H1 (cell line): Measurements from ENCODE around the gene FRMD4A. TPM values are rescaled to one million over a fixed set of nuclear protein-coding genes. Genes with fewer than 3 reads are reported as not detected.

Source experiments
- CTCF ChIA-PET: fragments of 300-600 bp; sonication (Branson Sonifier 250); formaldehyde crosslinking; loops from one replicate; lab custom pipeline; 2021; ENCODE audit not compliant: partially characterized antibody; lab: Charles Lee
- POLR2A ChIA-PET: fragments of 300-600 bp; sonication (Branson Sonifier 250); formaldehyde crosslinking; loops from one replicate; lab custom pipeline; 2021; ENCODE audit warnings: inconsistent platforms; ENCODE audit not compliant: partially characterized antibody; lab: Charles Lee
- DNase-seq, 2 experiments: peaks; one replicate each; pipeline versions ENCODE4 v3.0.0 to v3.0.0-alpha.2; 2010 to 2022; ENCODE audit warnings: low spot score in 2 of 2, low read depth in 1 of 2, mixed read lengths in 1 of 2
- FAIRE-seq: peaks from 2 replicates; lab custom pipeline; 2011; peaks lifted over from hg19 to GRCh38; lab: Jason Lieb, UNC
- H2AFZ ChIP-seq: 2 replicates; pipeline ENCODE4 v1.8.1; 2012; ENCODE audit warnings: low read length, inconsistent platforms
- H2AK5ac ChIP-seq: 2 replicates; pipeline ENCODE4 v1.6.1; 2013; ENCODE audit warnings: low read depth, low read length
- H2BK120ac ChIP-seq: replicated peaks from 2 replicates; pipeline ENCODE3; 2013; ENCODE audit warnings: low read depth, low read length, inconsistent platforms
- H2BK12ac ChIP-seq: 2 replicates; pipeline ENCODE4 v1.6.1; 2013; ENCODE audit warnings: low read depth, low read length
- H2BK15ac ChIP-seq: 2 replicates; pipeline ENCODE4 v1.6.1; 2013; ENCODE audit warnings: low read length
- H2BK20ac ChIP-seq: 2 replicates; pipeline ENCODE4 v1.6.1; 2013; ENCODE audit warnings: low read length
- H2BK5ac ChIP-seq: 2 replicates; pipeline ENCODE4 v1.6.1; 2013; ENCODE audit warnings: low read depth, low read length
- H3K14ac ChIP-seq: 2 replicates; pipeline ENCODE4 v1.6.1; 2013; ENCODE audit warnings: inconsistent platforms; ENCODE audit not compliant: insufficient read length
- H3K18ac ChIP-seq: 2 replicates; pipeline ENCODE4 v1.6.1; 2013; ENCODE audit warnings: low read length; ENCODE audit errors: extremely low read depth
- H3K23ac ChIP-seq: 2 replicates; pipeline ENCODE4 v1.6.1; 2013; ENCODE audit warnings: inconsistent platforms; ENCODE audit not compliant: insufficient read length
- H3K23me2 ChIP-seq: 2 replicates; pipeline ENCODE4 v1.6.1; 2013; ENCODE audit warnings: low read depth, low read length
- H3K27ac ChIP-seq: 2 replicates; pipeline ENCODE4 v1.6.1; 2011; ENCODE audit warnings: low read depth, low read length, inconsistent platforms
- H3K27me3 ChIP-seq, 4 experiments: replicated peaks in 1 of 4; 1 replicate in 1 of 4; 2 replicates in 3 of 4; pipeline versions ENCODE4 v1.6.1 to v1.8.1; 2011 to 2013; ENCODE audit warnings: low read length in 3 of 4, mild to moderate bottlenecking in 3 of 4, inconsistent platforms in 2 of 4, mixed read lengths in 2 of 4, moderate library complexity in 1 of 4; ENCODE audit not compliant: control insufficient read depth in 3 of 4, insufficient read depth in 3 of 4; ENCODE audit errors: extremely low read depth in 1 of 4
- H3K36me3 ChIP-seq, 4 experiments: 2 replicates each; pipeline versions ENCODE4 v1.6.1 to v1.8.1; 2011 to 2013; ENCODE audit warnings: mild to moderate bottlenecking in 4 of 4, low read length in 3 of 4, moderate library complexity in 2 of 4, control low read depth in 1 of 4, inconsistent platforms in 1 of 4; ENCODE audit not compliant: insufficient read depth in 4 of 4, control insufficient read depth in 2 of 4
- H3K4ac ChIP-seq: replicated peaks from 2 replicates; pipeline ENCODE3; 2013; ENCODE audit warnings: low read length, low read depth, mixed read lengths, inconsistent platforms; ENCODE audit not compliant: insufficient read length
- H3K4me1 ChIP-seq, 4 experiments: replicated peaks in 1 of 4; 1 replicate in 1 of 4; 2 replicates in 3 of 4; pipeline versions ENCODE4 v1.6.1 to v1.8.1; 2011 to 2013; ENCODE audit warnings: low read length in 3 of 4, inconsistent platforms in 2 of 4, mixed read lengths in 1 of 4; ENCODE audit not compliant: insufficient read depth in 4 of 4, control insufficient read depth in 3 of 4
- H3K4me2 ChIP-seq, 2 experiments: 2 replicates each; pipeline versions ENCODE4 v1.6.1 to v1.8.1; 2011 to 2013; ENCODE audit warnings: low read depth in 2 of 2, low read length in 2 of 2, control low read depth in 1 of 2, inconsistent platforms in 1 of 2, mild to moderate bottlenecking in 1 of 2; ENCODE audit not compliant: insufficient read depth in 1 of 2
- H3K4me3 ChIP-seq, 4 experiments: fragments of 200-600, 300-600 bp in 1 of 4; sonication (generic), shearing (Covaris generic), sonication (Bioruptor Twin) in 1 of 4; 2 replicates each; pipeline versions ENCODE4 v1.5.1 to v1.8.1; 2011 to 2016; ENCODE audit warnings: low read length in 4 of 4, low read depth in 3 of 4, control low read depth in 2 of 4, inconsistent platforms in 2 of 4, mild to moderate bottlenecking in 2 of 4, mixed read lengths in 1 of 4, moderate library complexity in 1 of 4; ENCODE audit not compliant: insufficient read depth in 2 of 4; ENCODE audit errors: extremely low read depth in 1 of 4
- H3K56ac ChIP-seq: replicated peaks from 2 replicates; pipeline ENCODE3; 2013; ENCODE audit warnings: low read depth, mild to moderate bottlenecking, mixed read lengths, low read length, inconsistent platforms; ENCODE audit not compliant: insufficient read length
- H3K79me1 ChIP-seq: 2 replicates; pipeline ENCODE4 v1.6.1; 2013; ENCODE audit warnings: low read depth, low read length, control low read depth
- H3K79me2 ChIP-seq, 2 experiments: 2 replicates each; pipeline versions ENCODE4 v1.6.1 to v1.8.1; 2012 to 2013; ENCODE audit warnings: low read length in 2 of 2, mild to moderate bottlenecking in 2 of 2, inconsistent platforms in 1 of 2; ENCODE audit not compliant: insufficient read depth in 2 of 2, control insufficient read depth in 1 of 2
- H3K9ac ChIP-seq, 4 experiments: replicated peaks in 1 of 4; 1 replicate in 1 of 4; 2 replicates in 3 of 4; pipeline versions ENCODE4 v1.6.1 to v1.8.1; 2011 to 2013; ENCODE audit warnings: low read depth in 3 of 4, low read length in 3 of 4, control low read depth in 2 of 4, mild to moderate bottlenecking in 2 of 4, moderate library complexity in 2 of 4, inconsistent platforms in 1 of 4; ENCODE audit errors: extremely low read depth in 1 of 4
- H3K9me3 ChIP-seq, 2 experiments: 2 replicates each; pipeline versions ENCODE4 v1.6.1 to v1.8.1; 2012 to 2013; ENCODE audit warnings: mild to moderate bottlenecking in 2 of 2, moderate library complexity in 2 of 2, control low read depth in 1 of 2, inconsistent platforms in 1 of 2, low read depth in 1 of 2, low read length in 1 of 2, mixed read lengths in 1 of 2; ENCODE audit not compliant: insufficient read depth in 2 of 2
- H4K20me1 ChIP-seq, 2 experiments: replicated peaks in 1 of 2; 2 replicates each; pipeline versions ENCODE3 to v1.8.1; 2011 to 2013; ENCODE audit warnings: inconsistent platforms in 2 of 2, low read length in 2 of 2, mild to moderate bottlenecking in 1 of 2; ENCODE audit not compliant: insufficient read depth in 2 of 2, control insufficient read depth in 1 of 2
- H4K5ac ChIP-seq: 2 replicates; pipeline ENCODE4 v1.6.1; 2013; ENCODE audit warnings: low read length, low read depth, mixed read lengths, inconsistent platforms; ENCODE audit not compliant: insufficient read length
- H4K8ac ChIP-seq: 2 replicates; pipeline ENCODE4 v1.8.0; 2013; ENCODE audit warnings: mild to moderate bottlenecking, moderate library complexity, low read length, inconsistent platforms; ENCODE audit not compliant: insufficient read depth; ENCODE audit errors: extremely low read depth
- H4K91ac ChIP-seq: replicated peaks from 2 replicates; pipeline ENCODE3; 2013; ENCODE audit warnings: low read length, mixed read lengths, inconsistent platforms; ENCODE audit not compliant: insufficient read length
- BCL11A ChIP-seq, 2 experiments: IDR thresholded peaks; one replicate each; pipeline ENCODE4 v1.6.1; 2011; ENCODE audit warnings: low read depth in 2 of 2, low read length in 2 of 2, mild to moderate bottlenecking in 2 of 2
- CBX5 ChIP-seq: fragments of 300-800, 300-1000 bp; sonication (generic); IDR thresholded peaks from 2 replicates; pipeline ENCODE4 v1.7.1; 2016; ENCODE audit warnings: antibody characterized with exemption, low read length, low read depth
- CEBPB ChIP-seq: IDR thresholded peaks from 2 replicates; pipeline ENCODE4 v1.6.1; 2012; ENCODE audit warnings: low read depth, low read length
- CHD1 ChIP-seq: IDR thresholded peaks from 2 replicates; pipeline ENCODE4 v1.6.1; 2012; ENCODE audit warnings: low read depth, low read length, improper control_type of control experiment
- CREB1 ChIP-seq: IDR thresholded peaks from 2 replicates; pipeline ENCODE4 v1.6.1; 2012; ENCODE audit warnings: inconsistent platforms
- EP300 ChIP-seq, 2 experiments: IDR thresholded peaks; 1 replicate in 1 of 2; 2 replicates in 1 of 2; pipeline ENCODE4 v1.6.1; 2011 to 2012; ENCODE audit warnings: low read depth in 2 of 2, low read length in 2 of 2, mild to moderate bottlenecking in 2 of 2, borderline replicate concordance in 1 of 2, inconsistent platforms in 1 of 2, moderate library complexity in 1 of 2
- FOSL1 ChIP-seq: IDR thresholded peaks from 2 replicates; pipeline ENCODE4 v1.6.1; 2011; ENCODE audit warnings: mild to moderate bottlenecking, low read depth, low read length, moderate library complexity; ENCODE audit not compliant: insufficient read depth
- GABPA ChIP-seq: IDR thresholded peaks from 2 replicates; pipeline ENCODE4 v1.6.1; 2011; ENCODE audit warnings: mild to moderate bottlenecking, low read length, moderate library complexity, borderline replicate concordance; ENCODE audit not compliant: insufficient read depth
- POU5F1 ChIP-seq: IDR thresholded peaks from 2 replicates; pipeline ENCODE4 v1.6.1; 2011; ENCODE audit warnings: low read depth, mild to moderate bottlenecking, low read length, moderate library complexity
- RFX5 ChIP-seq: IDR thresholded peaks from 2 replicates; pipeline ENCODE4 v1.6.1; 2011; ENCODE audit warnings: low read depth, low read length, improper control_type of control experiment, borderline replicate concordance
- TAF1 ChIP-seq: IDR thresholded peaks from 2 replicates; pipeline ENCODE4 v1.6.1; 2011; ENCODE audit warnings: mild to moderate bottlenecking, low read depth, low read length
- TBP ChIP-seq: IDR thresholded peaks from 2 replicates; pipeline ENCODE4 v1.6.1; 2011; ENCODE audit warnings: low read depth, low read length, improper control_type of control experiment
- TCF12 ChIP-seq: IDR thresholded peaks from 2 replicates; pipeline ENCODE4 v1.6.1; 2011; ENCODE audit warnings: low read depth, mild to moderate bottlenecking, low read length
- YY1 ChIP-seq: IDR thresholded peaks from 2 replicates; pipeline ENCODE4 v1.6.1; 2011; ENCODE audit warnings: low read depth, mild to moderate bottlenecking, low read length
- polyA plus RNA-seq, 7 experiments: library from polyadenylated mRNA; depleted of rRNA in 3 of 7; stranded (reverse) in 5 of 7; unstranded in 2 of 7; fragments of >200 nt in 5 of 7; fragments of 200-250 nt in 2 of 7; gene quantifications; 1 replicate in 5 of 7; 2 replicates in 1 of 7; 4 replicates in 1 of 7; pipeline versions ENCODE4 v1.2.1 to v1.2.3, GENCODE V29; 2011 to 2013; ENCODE audit warnings: missing spikeins in 2 of 7, mixed read lengths in 2 of 7
- total RNA-seq: library from RNA; stranded (reverse); fragmentation: NEBNext Ultra II Directional; extraction: Animal tissue kit (Norgen Biotek cat#: 25700); gene quantifications from 2 replicates; pipeline ENCODE4 v1.2.1, GENCODE V29; 2021
- TF ChIP-seq, protein P1 (sequence below): IDR thresholded peaks from 2 replicates; pipeline ENCODE4 v1.6.1; 2011; ENCODE audit warnings: low read length, improper control_type of control experiment

Gene FRMD4A
- total and polyA plus RNA-seq, 2 of the 8 experiments (the other 6 are each of a cell fraction or from before 2014, with no cell fraction given) = 38.6 to 39.6 TPM

DNA sequence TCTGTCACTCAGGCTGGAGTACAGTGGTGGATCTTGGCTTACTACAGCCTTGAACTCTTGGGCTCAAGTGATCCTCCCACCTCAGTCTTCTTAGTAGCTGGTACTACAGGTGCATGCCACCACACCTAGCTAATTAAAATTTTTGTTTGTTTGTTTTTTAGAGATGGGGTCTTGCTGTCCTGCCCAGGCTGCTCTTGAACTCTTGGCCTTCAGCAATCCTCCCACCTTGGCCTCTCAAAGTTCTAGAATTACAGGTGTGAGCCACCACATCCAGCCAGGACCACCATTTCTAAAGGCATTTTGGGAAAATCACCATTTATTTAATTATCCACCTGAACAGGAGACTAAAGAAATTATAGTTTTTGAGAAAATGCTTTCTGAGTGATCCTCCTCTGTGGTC lies 491.7 kb downstream of the FRMD4A start:
- Histone ChIP-seq H3K9ac (no peak overlapping the region), H3K4me1 (peaks cover 4 to 11% (median 6%) of the 10 kb centered on the region in 4 experiments; a peak in 6 of 7 replicates), H3K36me3 (peaks cover 0 to 12% (median 0%) of the 10 kb centered on the region in 4 experiments; a peak in 2 of 8 replicates), H3K56ac (no peak overlapping the region), H3K27ac (no peak overlapping the region), H2BK12ac (no peak overlapping the region), H3K4me3 (no peak overlapping the region), H3K4me2 (no peak overlapping the region), H2AFZ (no peak overlapping the region), H2BK5ac (no peak overlapping the region), H3K23ac (no peak overlapping the region), H3K14ac (no peak overlapping the region), H2AK5ac (no peak overlapping the region), H4K91ac (no peak overlapping the region), H2BK20ac (no peak overlapping the region), H3K9me3 (peaks cover 11 to 12% of the 10 kb centered on the region in 2 experiments), H3K18ac (no peak overlapping the region), H4K8ac (no peak overlapping the region), H3K79me2 (no peaks in the 10 kb centered on the region), H2BK15ac (no peak overlapping the region), H4K5ac (no peak overlapping the region), H2BK120ac (no peak overlapping the region), H3K4ac (no peak overlapping the region), H4K20me1 (no peaks in the 10 kb centered on the region), H3K79me1 (0 out of 2 replicates have a peak, but pooled peaks cover 2% of the 10 kb centered on the region), H3K23me2 (no peaks in the 10 kb centered on the region), H3K27me3 (no peaks in the 10 kb centered on the region)
- DNase-seq (no peak), FAIRE-seq (no peak)
- POLR2A ChIA-PET = no interaction called here
- CTCF ChIA-PET = interaction anchor here (0.6 kb wide), 1 partner anchor 15 kb away, joined by 3 read pairs; no protein-coding TSS in a partner anchor
- no peak for TF ChIP-seq TAF1
- TF ChIP-seq, protein P1, sequence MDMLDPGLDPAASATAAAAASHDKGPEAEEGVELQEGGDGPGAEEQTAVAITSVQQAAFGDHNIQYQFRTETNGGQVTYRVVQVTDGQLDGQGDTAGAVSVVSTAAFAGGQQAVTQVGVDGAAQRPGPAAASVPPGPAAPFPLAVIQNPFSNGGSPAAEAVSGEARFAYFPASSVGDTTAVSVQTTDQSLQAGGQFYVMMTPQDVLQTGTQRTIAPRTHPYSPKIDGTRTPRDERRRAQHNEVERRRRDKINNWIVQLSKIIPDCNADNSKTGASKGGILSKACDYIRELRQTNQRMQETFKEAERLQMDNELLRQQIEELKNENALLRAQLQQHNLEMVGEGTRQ = no peak
- no peak for TF ChIP-seq CBX5
- no peak for TF ChIP-seq TBP
- TF ChIP-seq CREB1 = no peak
- no peak for TF ChIP-seq POU5F1
- TF ChIP-seq CHD1 = no peak
- no peak for TF ChIP-seq FOSL1
- TF ChIP-seq CEBPB = no peak
- no peak for TF ChIP-seq TCF12
- TF ChIP-seq EP300 (IDR thresholded peaks at IDR 0.05; ENCODE audit: borderline replicate concordance in 1 of 2, low read depth in 2 of 2, low read length in 2 of 2) = no peak
- TF ChIP-seq BCL11A (IDR thresholded peaks at IDR 0.05; ENCODE audit: low read depth in 2 of 2, low read length in 2 of 2) = no peak
- no peak for TF ChIP-seq GABPA
- TF ChIP-seq YY1 = no peak
- TF ChIP-seq RFX5 = no peak
